ENCODE results near the gene ITPKB. TPM values are rescaled to one million over a fixed set of nuclear protein-coding genes. Genes with fewer than 3 reads are reported as not detected.
"Not testable (repeated sequence)": the region's sequence is repeated elsewhere in the genome, so short reads cannot be mapped to it uniquely, and the experiment has no call there.

Gene ITPKB
- polyA plus RNA-seq, 3 donors, result 21.5 to 24.2 (median 21.7) TPM

- no peak for DNase-seq (ENCODE audit: low read depth in 3 of 3, low spot score in 2 of 3)
These were observed 96.7 kb downstream of the ITPKB start for GRCh38 chr1:226642421-226642820.

GRCh38 chr1:226641671-226642231 is 97.3 kb downstream of the ITPKB start:
- DNase-seq (ENCODE audit: low read depth in 3 of 3, low spot score in 2 of 3), result no peak

- no peak for DNase-seq (ENCODE audit: low read depth in 3 of 3, low spot score in 2 of 3)
These were observed 98.6 kb downstream of the ITPKB start for GRCh38 chr1:226640321-226641136.

- no peak for DNase-seq (ENCODE audit: low read depth in 3 of 3, low spot score in 2 of 3)
These were observed 99.4 kb downstream of the ITPKB start for GRCh38 chr1:226639631-226640061.

GRCh38 chr1:226639206-226639605 is 99.9 kb downstream of the ITPKB start:
- DNase-seq (ENCODE audit: low read depth in 3 of 3, low spot score in 2 of 3), result not testable (repeated sequence)

GRCh38 chr1:226638608-226639007 is 100.5 kb downstream of the ITPKB start:
- no peak for DNase-seq (ENCODE audit: low read depth in 3 of 3, low spot score in 2 of 3)

GRCh38 chr1:226638001-226638601 is 101.0 kb downstream of the ITPKB start:
- no peak for DNase-seq (ENCODE audit: low read depth in 3 of 3, low spot score in 2 of 3)

- DNase-seq (ENCODE audit: low read depth in 3 of 3, low spot score in 2 of 3), result no peak
These were observed 101.7 kb downstream of the ITPKB start for GRCh38 chr1:226637147-226637935.

- no peak for DNase-seq (ENCODE audit: low read depth in 3 of 3, low spot score in 2 of 3)
These were observed 102.3 kb downstream of the ITPKB start for GRCh38 chr1:226636847-226637096.

GRCh38 chr1:226635456-226635941 is 103.6 kb downstream of the ITPKB start:
- no peak for DNase-seq (ENCODE audit: low read depth in 3 of 3, low spot score in 2 of 3)

GRCh38 chr1:226634611-226635246 is 104.4 kb downstream of the ITPKB start:
- no peak for DNase-seq (ENCODE audit: low read depth in 3 of 3, low spot score in 2 of 3)

- peak in 1 of 3 donors; percentile 41 for DNase-seq (ENCODE audit: low read depth in 3 of 3, low spot score in 2 of 3)
These were observed 104.9 kb downstream of the ITPKB start for GRCh38 chr1:226634166-226634588.

GRCh38 chr1:226633541-226634165 is 105.4 kb downstream of the ITPKB start:
- DNase-seq (ENCODE audit: low read depth in 3 of 3, low spot score in 2 of 3), result no peak

GRCh38 chr1:226632922-226633351 is 106.1 kb downstream of the ITPKB start:
- DNase-seq (ENCODE audit: low read depth in 3 of 3, low spot score in 2 of 3), result no peak

GRCh38 chr1:226632169-226632879 is 106.8 kb downstream of the ITPKB start:
- no peak for DNase-seq (ENCODE audit: low read depth in 3 of 3, low spot score in 2 of 3)

GRCh38 chr1:226631229-226632000 is 107.7 kb downstream of the ITPKB start:
- no peak for DNase-seq (ENCODE audit: low read depth in 3 of 3, low spot score in 2 of 3)

GRCh38 chr1:226630592-226630991 is 108.5 kb downstream of the ITPKB start:
- DNase-seq (ENCODE audit: low read depth in 3 of 3, low spot score in 2 of 3), result no peak

- DNase-seq (ENCODE audit: low read depth in 3 of 3, low spot score in 2 of 3), result no peak
These were observed 109.1 kb downstream of the ITPKB start for GRCh38 chr1:226629896-226630550.
